ENCODE data around the gene PGAP1.

Gene PGAP1

GRCh38 chr2:196891136-196891535 is 35.4 kb downstream of the PGAP1 start:
- Histone ChIP-seq H3K9me3 (ENCODE audit: control insufficient read depth in 2 of 2, low read length in 2 of 2) (no peaks in the 10 kb centered on the region), H3K4me1 (ENCODE audit: control insufficient read depth, insufficient read depth, low read length) (no peaks in the 10 kb centered on the region), H3K9ac (ENCODE audit: low read length in 2 of 2) (no peak overlapping the region), H3K27me3 (ENCODE audit: control insufficient read depth in 1 of 2, insufficient read depth in 2 of 2, low read length in 2 of 2) (no peaks in the 10 kb centered on the region), H3K36me3 (ENCODE audit: control insufficient read depth in 2 of 2, insufficient read depth in 2 of 2, low read length in 2 of 2) (peaks cover 0 to 7% of the 10 kb centered on the region in 2 donors), H3K27ac (ENCODE audit: low read length) (no peak overlapping the region), H3K4me3 (ENCODE audit: low read length in 2 of 2) (no peak overlapping the region)

- H3K27me3 ChIP-seq (ENCODE audit: control insufficient read depth in 1 of 2, insufficient read depth in 2 of 2, low read length in 2 of 2), result no peaks in the 10 kb centered on the region
- H3K9me3 ChIP-seq (ENCODE audit: control insufficient read depth in 2 of 2, low read length in 2 of 2), result no peaks in the 10 kb centered on the region
- no peak overlapping the region for H3K4me3 ChIP-seq (ENCODE audit: low read length in 2 of 2)
- H3K36me3 ChIP-seq (ENCODE audit: control insufficient read depth in 2 of 2, insufficient read depth in 2 of 2, low read length in 2 of 2), result peaks cover 0 to 6% of the 10 kb centered on the region in 2 donors
- no peak overlapping the region for H3K9ac ChIP-seq (ENCODE audit: low read length in 2 of 2)
- H3K27ac ChIP-seq (ENCODE audit: low read length), result no peak overlapping the region
- no peaks in the 10 kb centered on the region for H3K4me1 ChIP-seq (ENCODE audit: control insufficient read depth, insufficient read depth, low read length)
Observed at GRCh38 chr2:196887431-196887830, 39.1 kb downstream of the PGAP1 start.

GRCh38 chr2:196884368-196884767 is 42.1 kb downstream of the PGAP1 start:
- peaks cover 0 to 6% of the 10 kb centered on the region in 2 donors for H3K36me3 ChIP-seq (ENCODE audit: control insufficient read depth in 2 of 2, insufficient read depth in 2 of 2, low read length in 2 of 2)
- no peaks in the 10 kb centered on the region for H3K4me1 ChIP-seq (ENCODE audit: control insufficient read depth, insufficient read depth, low read length)
- no peaks in the 10 kb centered on the region for H3K9me3 ChIP-seq (ENCODE audit: control insufficient read depth in 2 of 2, low read length in 2 of 2)
- H3K4me3 ChIP-seq (ENCODE audit: low read length in 2 of 2), result no peak overlapping the region
- no peaks in the 10 kb centered on the region for H3K27me3 ChIP-seq (ENCODE audit: control insufficient read depth in 1 of 2, insufficient read depth in 2 of 2, low read length in 2 of 2)
- no peak overlapping the region for H3K9ac ChIP-seq (ENCODE audit: low read length in 2 of 2)
- no peak overlapping the region for H3K27ac ChIP-seq (ENCODE audit: low read length)

- Histone ChIP-seq H3K9ac (ENCODE audit: low read length in 2 of 2) (no peak overlapping the region), H3K4me3 (ENCODE audit: low read length in 2 of 2) (no peak overlapping the region), H3K4me1 (ENCODE audit: control insufficient read depth, insufficient read depth, low read length) (no peaks in the 10 kb centered on the region), H3K9me3 (ENCODE audit: control insufficient read depth in 2 of 2, low read length in 2 of 2) (no peaks in the 10 kb centered on the region), H3K36me3 (ENCODE audit: control insufficient read depth in 2 of 2, insufficient read depth in 2 of 2, low read length in 2 of 2) (peaks cover 2 to 10% of the 10 kb centered on the region in 2 donors), H3K27ac (ENCODE audit: low read length) (no peak overlapping the region), H3K27me3 (ENCODE audit: control insufficient read depth in 1 of 2, insufficient read depth in 2 of 2, low read length in 2 of 2) (no peaks in the 10 kb centered on the region)
Observed at GRCh38 chr2:196876364-196876763, 50.1 kb downstream of the PGAP1 start.

- Histone ChIP-seq H3K36me3 (ENCODE audit: control insufficient read depth in 2 of 2, insufficient read depth in 2 of 2, low read length in 2 of 2) (peaks cover 2 to 10% of the 10 kb centered on the region in 2 donors), H3K27ac (ENCODE audit: low read length) (no peak overlapping the region), H3K27me3 (ENCODE audit: control insufficient read depth in 1 of 2, insufficient read depth in 2 of 2, low read length in 2 of 2) (no peaks in the 10 kb centered on the region), H3K9ac (ENCODE audit: low read length in 2 of 2) (no peak overlapping the region), H3K4me3 (ENCODE audit: low read length in 2 of 2) (no peak overlapping the region), H3K9me3 (ENCODE audit: control insufficient read depth in 2 of 2, low read length in 2 of 2) (no peaks in the 10 kb centered on the region), H3K4me1 (ENCODE audit: control insufficient read depth, insufficient read depth, low read length) (no peaks in the 10 kb centered on the region)
Observed at GRCh38 chr2:196875414-196875813, 51.1 kb downstream of the PGAP1 start.

GRCh38 chr2:196873511-196873910 is 53.0 kb downstream of the PGAP1 start:
- H3K27me3 ChIP-seq (ENCODE audit: control insufficient read depth in 1 of 2, insufficient read depth in 2 of 2, low read length in 2 of 2), result no peaks in the 10 kb centered on the region
- H3K27ac ChIP-seq (ENCODE audit: low read length), result no peak overlapping the region
- H3K4me1 ChIP-seq (ENCODE audit: control insufficient read depth, insufficient read depth, low read length), result no peaks in the 10 kb centered on the region
- peaks cover 0 to 2% of the 10 kb centered on the region in 2 donors for H3K36me3 ChIP-seq (ENCODE audit: control insufficient read depth in 2 of 2, insufficient read depth in 2 of 2, low read length in 2 of 2)
- H3K9ac ChIP-seq (ENCODE audit: low read length in 2 of 2), result no peak overlapping the region
- no peaks in the 10 kb centered on the region for H3K9me3 ChIP-seq (ENCODE audit: control insufficient read depth in 2 of 2, low read length in 2 of 2)
- no peak overlapping the region for H3K4me3 ChIP-seq (ENCODE audit: low read length in 2 of 2)

GRCh38 chr2:196854629-196855028 is 71.9 kb downstream of the PGAP1 start:
- Histone ChIP-seq H3K4me3 (ENCODE audit: low read length in 2 of 2) (no peak overlapping the region), H3K9me3 (ENCODE audit: control insufficient read depth in 2 of 2, low read length in 2 of 2) (no peaks in the 10 kb centered on the region), H3K27me3 (ENCODE audit: control insufficient read depth in 1 of 2, insufficient read depth in 2 of 2, low read length in 2 of 2) (no peaks in the 10 kb centered on the region), H3K36me3 (ENCODE audit: control insufficient read depth in 2 of 2, insufficient read depth in 2 of 2, low read length in 2 of 2) (no peaks in the 10 kb centered on the region), H3K4me1 (ENCODE audit: control insufficient read depth, insufficient read depth, low read length) (no peaks in the 10 kb centered on the region), H3K9ac (ENCODE audit: low read length in 2 of 2) (no peak overlapping the region), H3K27ac (ENCODE audit: low read length) (no peak overlapping the region)

- Histone ChIP-seq H3K9ac (ENCODE audit: low read length in 2 of 2) (no peak overlapping the region), H3K27me3 (ENCODE audit: control insufficient read depth in 1 of 2, insufficient read depth in 2 of 2, low read length in 2 of 2) (no peaks in the 10 kb centered on the region), H3K36me3 (ENCODE audit: control insufficient read depth in 2 of 2, insufficient read depth in 2 of 2, low read length in 2 of 2) (no peaks in the 10 kb centered on the region), H3K4me1 (ENCODE audit: control insufficient read depth, insufficient read depth, low read length) (no peaks in the 10 kb centered on the region), H3K27ac (ENCODE audit: low read length) (no peak overlapping the region), H3K4me3 (ENCODE audit: low read length in 2 of 2) (no peak overlapping the region), H3K9me3 (ENCODE audit: control insufficient read depth in 2 of 2, low read length in 2 of 2) (no peaks in the 10 kb centered on the region)
Observed at GRCh38 chr2:196853301-196854087, 73.0 kb downstream of the PGAP1 start.

GRCh38 chr2:196851088-196851487 is 75.4 kb downstream of the PGAP1 start:
- Histone ChIP-seq H3K9ac (ENCODE audit: low read length in 2 of 2) (no peak overlapping the region), H3K27me3 (ENCODE audit: control insufficient read depth in 1 of 2, insufficient read depth in 2 of 2, low read length in 2 of 2) (no peaks in the 10 kb centered on the region)

GRCh38 chr2:196849895-196850294 is 76.6 kb downstream of the PGAP1 start:
- peaks cover 3% of the 10 kb centered on the region in 2 donors for H3K36me3 ChIP-seq (ENCODE audit: control insufficient read depth in 2 of 2, insufficient read depth in 2 of 2, low read length in 2 of 2)
- H3K27me3 ChIP-seq (ENCODE audit: control insufficient read depth in 1 of 2, insufficient read depth in 2 of 2, low read length in 2 of 2), result no peaks in the 10 kb centered on the region
- no peaks in the 10 kb centered on the region for H3K4me1 ChIP-seq (ENCODE audit: control insufficient read depth, insufficient read depth, low read length)
- H3K9me3 ChIP-seq (ENCODE audit: control insufficient read depth in 2 of 2, low read length in 2 of 2), result no peaks in the 10 kb centered on the region
- no peak overlapping the region for H3K4me3 ChIP-seq (ENCODE audit: low read length in 2 of 2)
- no peak overlapping the region for H3K27ac ChIP-seq (ENCODE audit: low read length)
- H3K9ac ChIP-seq (ENCODE audit: low read length in 2 of 2), result no peak overlapping the region

More at GRCh38 chr2:196851088-196851487, 75.4 kb downstream of the PGAP1 start:
- Histone ChIP-seq H3K9me3 (ENCODE audit: control insufficient read depth in 2 of 2, low read length in 2 of 2) (no peaks in the 10 kb centered on the region), H3K4me3 (ENCODE audit: low read length in 2 of 2) (no peak overlapping the region), H3K36me3 (ENCODE audit: control insufficient read depth in 2 of 2, insufficient read depth in 2 of 2, low read length in 2 of 2) (peaks cover 2 to 3% of the 10 kb centered on the region in 2 donors), H3K27ac (ENCODE audit: low read length) (no peak overlapping the region), H3K4me1 (ENCODE audit: control insufficient read depth, insufficient read depth, low read length) (no peaks in the 10 kb centered on the region)

GRCh38 chr2:196846295-196846694 is 80.2 kb downstream of the PGAP1 start:
- Histone ChIP-seq H3K9ac (ENCODE audit: low read length in 2 of 2) (no peak overlapping the region), H3K4me3 (ENCODE audit: low read length in 2 of 2) (no peak overlapping the region), H3K4me1 (ENCODE audit: control insufficient read depth, insufficient read depth, low read length) (no peaks in the 10 kb centered on the region), H3K27ac (ENCODE audit: low read length) (no peak overlapping the region), H3K36me3 (ENCODE audit: control insufficient read depth in 2 of 2, insufficient read depth in 2 of 2, low read length in 2 of 2) (peaks cover 3% of the 10 kb centered on the region in 2 donors), H3K9me3 (ENCODE audit: control insufficient read depth in 2 of 2, low read length in 2 of 2) (no peaks in the 10 kb centered on the region), H3K27me3 (ENCODE audit: control insufficient read depth in 1 of 2, insufficient read depth in 2 of 2, low read length in 2 of 2) (no peaks in the 10 kb centered on the region)

Measured in stomach smooth muscle (tissue), 2 donors.